T-helper 2 cell treated with Interferon-gamma antibody and Interleukin-4, amounts not matched to agents 100 ng/mL and 5 ng/mL, for 36 hours (primary cell): ENCODE measurements around the gene ZNF491. TPM values are rescaled to one million over a fixed set of nuclear protein-coding genes. Genes with fewer than 3 reads are reported as not detected.

Experiments
- total RNA-seq: library from RNA; stranded (reverse); gene quantifications from 2 replicates; pipeline ENCODE4 v1.2.3, GENCODE V29; 2022

ZNF491 gene
- total RNA-seq, 1 donor from 2014 or later = 1.9 TPM

Other genes with a start within 250 kb of the ZNF491 start
- gene ELOF1, start 239.3 kb upstream of the ZNF491 start, total RNA-seq = 57.1 and 58.5 TPM in 2 replicates
- gene ACP5, start 220.9 kb upstream of the ZNF491 start, total RNA-seq = 34.4 and 34.5 TPM in 2 replicates
- 4.5 and 5.0 TPM in 2 replicates for gene ZNF627, start 201.0 kb upstream of the ZNF491 start, total RNA-seq
- gene ZNF823, start 59.6 kb upstream of the ZNF491 start, total RNA-seq = 4.8 and 5.4 TPM in 2 replicates
- gene ZNF441, start 31.5 kb upstream of the ZNF491 start, total RNA-seq = 5.6 and 6.0 TPM in 2 replicates
- gene ZNF440, start 15.8 kb downstream of the ZNF491 start, total RNA-seq = 12.6 and 14.0 TPM in 2 replicates
- 6.3 and 6.4 TPM in 2 replicates for gene ZNF439, start 50.2 kb downstream of the ZNF491 start, total RNA-seq
- gene ZNF69, start 89.3 kb downstream of the ZNF491 start, total RNA-seq = 6.0 and 6.4 TPM in 2 replicates
- gene ZNF700, start 126.6 kb downstream of the ZNF491 start, total RNA-seq = 18.9 and 20.1 TPM in 2 replicates
- 1.3 and 2.1 TPM in 2 replicates for gene ZNF763, start 166.5 kb downstream of the ZNF491 start, total RNA-seq
- 0.14 and 0.16 TPM in 2 replicates for gene ZNF433, start 237.2 kb downstream of the ZNF491 start, total RNA-seq